GM18520 (cell line): Measurements from ENCODE around the gene HOXD1.

Source experiments
- ATAC-seq: cut with Tn5 transposase; IDR thresholded peaks from one replicate; pipeline ENCODE4 v1.9.1; 2021; ENCODE audit not compliant: unreplicated experiment

HOXD1 gene

DNA sequence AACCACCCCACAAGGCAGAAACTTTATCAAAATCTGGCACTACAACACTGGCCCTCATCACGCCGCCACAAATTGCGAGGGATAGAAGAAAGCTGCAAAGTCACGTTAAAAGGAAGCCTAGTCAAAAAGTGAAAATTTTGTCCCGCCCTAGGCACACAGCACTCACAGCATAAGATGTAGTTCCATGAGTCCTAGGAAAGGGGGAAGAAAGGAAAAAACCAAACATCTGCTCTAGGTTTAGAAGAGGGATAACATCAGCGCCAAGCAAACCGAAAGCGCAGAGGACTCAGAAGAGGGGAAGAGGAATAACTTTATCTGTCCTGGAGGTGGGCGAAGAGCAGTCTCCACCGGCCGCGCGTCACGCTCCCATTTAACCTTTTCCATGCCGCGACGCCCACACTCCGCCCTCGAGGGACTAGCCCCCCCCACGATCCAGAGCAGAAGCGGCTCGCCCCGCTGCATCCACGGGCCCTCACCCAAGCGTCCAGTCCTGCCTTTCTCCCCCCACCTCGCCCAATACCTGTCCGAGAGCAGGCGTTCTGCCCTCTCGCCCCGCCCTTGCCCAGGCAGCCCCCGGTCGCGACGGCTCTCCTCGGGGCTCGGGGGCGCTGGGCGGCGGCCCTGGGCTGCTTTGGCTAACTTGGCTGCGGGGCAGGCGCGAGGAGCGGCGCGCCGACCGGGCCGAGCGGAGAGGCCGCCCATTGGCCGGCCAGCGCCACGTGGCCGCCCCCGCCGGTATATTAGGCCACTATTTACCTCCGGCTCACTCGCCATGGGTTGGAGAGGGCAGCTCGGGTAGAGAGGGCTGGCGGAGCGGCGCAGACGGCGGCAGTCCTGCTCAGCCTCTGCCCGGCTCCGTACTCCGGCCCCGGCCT lies at the start of gene HOXD1:
HOXD1 (plus strand) TSS at position 770 of the 875 bp plus-strand sequence. CDS start 134 bp downstream, outside the sequence.
- no peak for ATAC-seq

- no peak for ATAC-seq
Observed at GRCh38 chr2:176138923-176139660, 49.4 kb upstream of the HOXD1 start.

DNA sequence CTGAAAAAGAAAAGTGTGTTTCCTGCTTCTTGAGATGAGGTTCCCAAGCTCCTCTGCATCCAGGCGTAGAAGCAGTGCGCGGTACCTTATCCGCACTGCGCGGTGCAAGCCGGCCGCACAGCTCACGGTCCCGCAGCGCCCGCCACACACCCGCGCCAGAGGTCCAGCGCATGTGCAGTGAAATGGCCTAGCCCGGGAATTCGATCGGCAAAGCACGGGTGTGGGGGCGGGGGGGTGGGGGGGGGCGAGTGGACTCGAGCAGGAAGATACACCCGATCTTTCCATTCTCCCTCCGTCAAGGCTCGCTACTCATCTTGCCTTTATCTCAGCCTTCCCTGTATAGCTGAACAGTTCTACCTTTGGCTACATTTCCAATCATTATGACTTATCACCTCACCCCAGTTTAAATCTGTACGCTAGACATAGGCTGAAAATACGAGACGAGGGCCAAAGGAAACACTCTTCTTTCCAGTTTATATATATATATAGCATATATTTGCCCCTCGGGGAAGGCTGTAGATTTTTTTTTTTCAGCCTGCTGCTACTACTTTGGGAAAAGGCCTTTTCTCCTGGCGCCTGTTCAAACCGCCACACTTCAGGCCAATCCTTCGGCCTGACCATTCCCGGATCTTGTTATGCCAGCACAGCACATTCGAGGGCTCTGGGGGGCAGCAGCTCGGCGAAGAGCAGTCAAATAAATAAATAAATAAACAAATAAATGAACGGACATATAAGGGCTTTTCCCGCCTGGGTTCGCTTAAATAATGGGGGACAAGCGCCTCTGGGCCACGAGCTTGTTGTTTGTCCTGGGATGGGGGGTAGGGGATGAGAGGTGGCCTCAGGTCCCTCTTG lies 48.6 kb upstream of the HOXD1 start:
- no peak for ATAC-seq

- peak; percentile 81 for ATAC-seq
Observed at GRCh38 chr2:176140513-176141317, 47.8 kb upstream of the HOXD1 start.

DNA sequence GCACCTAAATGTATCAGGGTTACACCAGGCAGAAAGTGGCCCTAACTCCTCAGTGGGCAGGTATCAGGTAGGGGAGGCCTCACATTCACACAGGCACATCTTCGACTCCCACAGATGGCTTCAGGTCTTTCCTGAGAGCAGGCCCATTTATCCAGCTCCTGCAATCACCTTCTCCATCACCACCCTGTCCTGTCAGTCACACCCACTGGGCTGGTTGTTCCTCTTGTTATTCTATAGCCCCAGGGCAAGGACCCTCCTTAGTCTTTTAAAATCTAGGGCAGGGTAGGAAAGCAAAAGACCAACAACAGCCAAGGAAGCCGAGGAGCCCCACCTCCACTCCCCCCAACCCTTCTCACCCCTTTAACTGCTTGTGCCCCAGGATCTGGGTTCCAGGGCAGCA lies 46.2 kb upstream of the HOXD1 start:
- no peak for ATAC-seq

DNA sequence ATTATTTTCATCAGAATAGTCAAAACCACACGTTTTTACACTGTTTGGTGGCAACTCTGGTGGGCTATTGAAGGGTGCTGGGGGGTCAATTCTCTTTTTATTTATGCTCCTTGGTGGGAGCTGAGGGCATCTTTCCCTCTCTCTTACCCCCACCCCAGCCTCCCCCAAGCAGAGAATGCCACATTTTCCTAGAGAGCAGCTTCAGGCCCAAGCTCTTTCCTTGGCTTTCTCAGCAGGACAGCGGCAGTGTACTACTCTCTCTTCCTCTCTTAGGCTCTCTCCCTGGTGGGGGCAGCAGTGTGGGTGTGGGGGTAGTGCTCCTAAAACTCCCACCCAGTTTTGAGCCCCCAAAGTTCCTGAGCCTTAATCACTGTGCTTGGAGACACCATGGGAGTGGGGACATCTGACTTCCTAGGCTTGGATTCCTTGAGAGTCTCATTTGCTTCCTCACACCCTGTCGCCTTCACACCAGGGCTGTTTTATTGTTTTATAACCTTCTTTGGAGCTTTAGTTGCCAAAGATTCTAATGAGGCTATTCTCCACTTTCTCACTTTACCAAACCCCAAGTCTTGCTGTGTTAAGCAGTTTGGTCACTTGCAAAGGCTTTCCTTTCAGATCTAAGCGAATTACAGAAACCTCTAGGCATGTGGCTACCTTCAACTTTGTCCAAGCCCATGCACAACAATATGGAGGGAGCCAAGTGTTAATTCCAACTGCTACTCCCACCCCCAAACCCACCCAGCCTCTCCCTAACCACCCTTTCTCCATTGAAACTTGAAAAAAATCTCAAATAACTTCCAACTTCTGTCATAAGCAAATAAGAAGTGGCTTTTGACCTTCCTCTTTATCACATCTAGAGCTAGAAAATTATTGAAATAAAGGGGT lies 43.1 kb upstream of the HOXD1 start:
- no peak for ATAC-seq

- ATAC-seq: no peak
Observed at GRCh38 chr2:176146101-176146500, 42.4 kb upstream of the HOXD1 start.

- ATAC-seq: no peak
Observed at GRCh38 chr2:176146645-176147044, 41.8 kb upstream of the HOXD1 start.

GRCh38 chr2:176147210-176147799 lies 41.2 kb upstream of the HOXD1 start:
- no peak for ATAC-seq

- ATAC-seq: no peak
Observed at GRCh38 chr2:176147800-176148496, 40.5 kb upstream of the HOXD1 start.

DNA sequence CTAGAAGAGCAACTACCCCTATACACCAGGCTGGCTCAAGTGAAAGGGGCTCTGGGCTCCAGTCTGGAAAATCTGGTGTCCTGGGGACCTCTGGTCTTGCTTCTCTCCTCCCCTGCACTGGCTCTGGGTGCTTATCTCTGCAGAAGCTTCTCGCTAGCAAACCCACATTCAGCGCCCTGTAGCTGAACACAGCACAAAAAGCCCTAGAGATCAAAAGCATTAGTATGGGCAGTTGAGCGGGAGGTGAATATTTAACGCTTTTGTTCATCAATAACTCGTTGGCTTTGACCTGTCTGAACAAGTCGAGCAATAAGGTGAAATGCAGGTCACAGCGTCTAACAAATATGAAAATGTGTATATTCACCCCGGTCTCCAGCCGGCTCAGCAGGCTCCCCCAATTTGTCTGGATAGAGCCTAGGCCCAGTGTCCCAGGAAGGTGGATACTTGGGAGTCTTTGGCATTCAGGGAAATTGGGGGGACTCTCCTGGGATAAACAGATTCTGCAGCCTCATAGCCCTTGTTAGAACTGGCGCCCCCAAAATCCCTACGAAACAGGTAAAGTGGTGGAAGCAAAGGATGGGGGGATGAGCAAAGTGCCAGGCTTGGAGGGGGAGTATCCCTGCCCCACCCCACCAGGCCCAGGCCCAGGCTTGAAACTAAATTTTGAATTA lies 39.6 kb upstream of the HOXD1 start:
- ATAC-seq: no peak

GRCh38 chr2:176149481-176149938 lies 39.0 kb upstream of the HOXD1 start:
- no peak for ATAC-seq

- ATAC-seq: no peak
Observed at GRCh38 chr2:176149939-176150583, 38.4 kb upstream of the HOXD1 start.

DNA sequence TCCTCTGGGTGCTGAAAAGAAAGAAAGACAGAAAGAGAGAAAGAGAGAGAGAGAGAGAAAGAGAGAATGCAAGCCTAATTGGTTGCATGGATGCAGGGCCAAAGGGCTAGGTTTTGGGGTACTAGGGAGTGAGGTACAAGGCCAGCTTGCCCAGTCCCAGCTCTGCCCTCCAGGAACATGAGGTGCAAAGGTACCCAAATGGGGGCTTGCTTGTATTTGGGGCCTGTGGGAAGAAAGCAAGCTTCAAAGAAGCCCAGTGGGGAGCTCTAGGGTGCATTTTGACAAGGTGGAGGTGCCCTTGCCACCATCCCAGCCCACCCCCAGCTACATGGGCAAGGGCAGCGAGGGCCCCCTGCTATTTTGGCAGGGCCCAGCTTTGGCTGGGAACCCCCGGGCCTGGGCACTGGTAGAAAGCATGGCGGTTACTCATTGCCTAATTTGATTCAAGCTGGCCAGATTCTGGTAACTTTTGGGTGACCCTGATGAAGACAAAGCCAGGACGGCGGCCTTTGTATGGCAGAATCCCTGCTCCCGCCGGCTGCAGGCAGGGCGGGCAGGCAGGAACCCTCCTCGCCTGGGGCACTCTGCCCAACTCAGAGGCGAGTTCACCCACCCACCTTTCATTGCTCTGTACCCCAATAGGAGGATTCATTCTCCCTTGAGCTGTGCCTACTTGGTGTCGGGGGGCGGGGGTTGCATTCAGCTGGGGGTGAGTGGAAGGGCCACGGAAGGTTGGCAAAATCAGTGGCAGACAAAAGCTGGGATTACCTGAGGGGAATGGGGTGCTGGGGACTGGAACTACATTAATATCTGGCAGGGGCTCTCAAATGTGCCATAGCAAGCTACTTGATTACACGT lies 37.7 kb upstream of the HOXD1 start:
- no peak for ATAC-seq

- ATAC-seq: no peak
Observed at GRCh38 chr2:176151442-176152287, 36.8 kb upstream of the HOXD1 start, which contains the start of gene HOXD4. Gene HOXD4, plus strand, starts transcription at chr2:176151550. Its CDS starts 84 bp downstream, at chr2:176151634.
